Embryonic facial prominence (tissue), 1 donor: ENCODE data around the gene SLC25A21.
A peak's percentile ranks its signal among the peaks of the same experiment; 100 is the strongest.
"Not testable (repeated sequence)": the region's sequence is repeated elsewhere in the genome, so short reads cannot be mapped to it uniquely, and the experiment has no call there.

Experiments used
- DNase-seq: peaks from one replicate; pipeline ENCODE4 v3.0.0-alpha.2; 2016; ENCODE audit errors: extremely low spot score

SLC25A21 gene

GRCh38 chr14:37172024-37172869 lies at the start of gene SLC25A21:
Gene SLC25A21 (minus strand): TSS chr14:37172606.
- DNase-seq, result peak; percentile 42

GRCh38 chr14:37221073-37221472 lies 48.7 kb upstream of the SLC25A21 start:
- DNase-seq, result no peak

DNA sequence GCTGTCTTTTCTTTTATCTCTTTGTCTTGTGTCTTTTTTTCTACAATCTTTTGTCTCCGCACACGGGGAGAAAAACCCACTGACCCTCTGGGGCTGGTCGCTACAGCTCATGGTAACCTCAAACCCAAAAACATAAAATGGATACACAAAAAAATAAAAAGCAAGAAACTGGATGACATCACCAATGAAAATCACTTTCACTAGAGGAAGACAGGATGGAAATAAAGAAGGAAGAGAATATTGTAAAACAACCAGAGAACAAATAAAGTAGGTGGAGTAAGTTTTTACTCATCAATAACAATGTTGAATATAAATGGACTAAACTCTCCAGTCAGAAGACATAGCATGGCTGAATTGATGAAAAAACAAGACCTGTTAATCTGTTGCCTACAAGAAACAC lies 42.9 kb upstream of the SLC25A21 start:
- no peak for DNase-seq

- DNase-seq, result no peak
Observed at GRCh38 chr14:37213016-37213415, 40.6 kb upstream of the SLC25A21 start.

- no peak for DNase-seq
Observed at GRCh38 chr14:37210448-37210847, 38.0 kb upstream of the SLC25A21 start.

- DNase-seq, result not testable (repeated sequence)
Observed at GRCh38 chr14:37209617-37210016, 37.2 kb upstream of the SLC25A21 start.

GRCh38 chr14:37205623-37206605 lies 33.5 kb upstream of the SLC25A21 start:
- DNase-seq, result not testable (repeated sequence)

DNA sequence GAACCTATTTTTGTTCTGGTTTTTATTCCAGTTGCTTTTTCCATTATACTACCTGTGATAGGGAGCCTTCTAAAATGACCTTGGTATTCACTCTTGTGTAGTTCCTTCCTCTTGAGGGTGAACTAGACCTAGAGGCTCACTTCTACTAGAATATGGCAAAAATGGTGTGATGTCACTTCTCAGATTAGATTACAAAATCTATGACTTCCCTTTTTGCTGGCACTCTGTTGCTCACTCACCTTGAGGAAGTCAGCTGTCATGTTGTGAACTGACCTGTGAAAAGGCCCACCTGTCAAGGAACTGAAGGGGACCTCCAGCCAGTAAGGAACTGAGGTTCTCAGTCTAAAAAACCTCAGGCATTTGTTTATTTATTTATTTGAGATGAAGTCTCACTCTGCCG lies 31.0 kb upstream of the SLC25A21 start:
- DNase-seq, result no peak

DNA sequence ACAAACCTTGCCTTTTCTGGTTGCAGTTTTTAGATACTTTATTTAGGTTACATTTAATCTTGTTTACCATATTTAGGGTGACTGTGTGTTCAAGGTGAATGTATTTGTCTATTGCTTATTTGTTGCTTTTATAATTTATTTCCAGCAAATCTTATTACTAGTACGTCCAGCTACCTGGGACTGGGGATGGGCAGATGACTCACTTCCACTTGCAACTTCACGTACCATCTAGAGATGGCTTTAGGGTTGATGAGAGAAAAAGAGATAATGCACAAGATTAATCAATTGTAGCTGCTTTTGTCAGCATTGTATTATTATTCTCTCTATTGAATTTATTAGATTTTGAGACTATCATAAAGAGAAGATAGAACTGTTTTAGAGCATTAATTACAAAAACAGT lies 30.4 kb upstream of the SLC25A21 start:
- no peak for DNase-seq

- no peak for DNase-seq
Observed at GRCh38 chr14:37202265-37202664, 29.9 kb upstream of the SLC25A21 start.

GRCh38 chr14:37201724-37202123 lies 29.3 kb upstream of the SLC25A21 start:
- no peak for DNase-seq

- DNase-seq, result no peak
Observed at GRCh38 chr14:37198907-37199306, 26.5 kb upstream of the SLC25A21 start.

DNA sequence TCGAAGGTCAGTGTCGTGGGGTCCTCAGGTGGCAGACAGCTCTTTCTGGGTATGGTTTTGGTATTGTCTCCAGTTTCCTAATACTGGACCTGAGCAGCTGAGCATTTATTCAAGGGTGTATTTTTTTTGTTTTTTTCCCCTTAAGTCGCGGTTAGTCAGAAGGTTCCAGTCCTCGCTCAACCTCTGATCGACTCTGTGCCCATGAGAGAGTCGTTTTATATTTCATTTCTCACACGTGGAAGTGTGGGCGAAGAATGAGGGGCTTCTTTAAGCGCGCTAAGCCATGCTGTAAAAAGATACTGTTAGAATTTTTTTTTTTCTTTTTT lies 25.8 kb upstream of the SLC25A21 start:
- DNase-seq, result no peak

DNA sequence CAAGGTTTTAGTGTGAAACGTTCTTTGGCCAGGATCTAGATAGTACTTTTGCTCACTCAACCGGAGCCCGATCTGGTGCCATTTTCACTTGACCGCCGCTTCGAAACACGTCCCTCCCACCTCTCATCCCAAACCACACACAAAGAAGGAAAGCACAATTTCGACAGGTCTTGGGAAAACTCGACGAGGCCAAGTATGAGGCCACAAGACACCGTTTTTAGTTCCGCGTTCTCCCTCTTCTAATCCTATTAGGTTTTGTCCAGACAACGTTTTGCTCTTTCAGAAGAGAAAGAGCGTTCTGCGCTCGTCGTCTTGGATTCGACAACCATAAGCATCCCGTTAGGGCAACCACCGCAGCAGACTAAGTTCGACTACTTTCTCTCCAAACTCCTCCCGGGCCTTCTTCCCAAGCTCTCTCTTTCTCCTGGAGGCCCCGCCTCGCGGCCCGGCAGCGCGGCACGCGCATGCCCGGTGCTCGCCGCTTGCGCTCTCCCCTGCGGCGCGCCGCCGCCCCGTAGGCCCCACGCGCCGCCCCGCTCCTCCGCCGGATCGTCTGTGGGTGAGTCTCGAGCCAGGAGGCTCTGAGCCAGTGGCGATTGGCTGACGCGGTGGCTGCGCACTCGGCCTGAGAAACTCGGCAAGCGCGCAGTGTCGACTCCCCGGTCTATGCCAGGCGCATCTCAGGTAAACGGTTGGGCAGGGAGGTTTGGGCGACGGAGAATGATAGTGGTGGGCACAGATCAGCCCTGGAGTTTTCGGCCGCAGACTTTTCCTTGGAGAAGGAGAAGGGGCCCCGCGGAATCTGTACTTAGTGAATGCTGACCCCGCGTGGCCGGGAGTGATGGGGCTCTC lies 25.2 kb upstream of the SLC25A21 start, which contains the start of gene MIPOL1:
Gene MIPOL1, plus strand, starts transcription at position 517 of the 852 bp plus-strand sequence. CDS start 49,952 bp downstream, outside the sequence.
- DNase-seq, result peak; percentile 84

DNA sequence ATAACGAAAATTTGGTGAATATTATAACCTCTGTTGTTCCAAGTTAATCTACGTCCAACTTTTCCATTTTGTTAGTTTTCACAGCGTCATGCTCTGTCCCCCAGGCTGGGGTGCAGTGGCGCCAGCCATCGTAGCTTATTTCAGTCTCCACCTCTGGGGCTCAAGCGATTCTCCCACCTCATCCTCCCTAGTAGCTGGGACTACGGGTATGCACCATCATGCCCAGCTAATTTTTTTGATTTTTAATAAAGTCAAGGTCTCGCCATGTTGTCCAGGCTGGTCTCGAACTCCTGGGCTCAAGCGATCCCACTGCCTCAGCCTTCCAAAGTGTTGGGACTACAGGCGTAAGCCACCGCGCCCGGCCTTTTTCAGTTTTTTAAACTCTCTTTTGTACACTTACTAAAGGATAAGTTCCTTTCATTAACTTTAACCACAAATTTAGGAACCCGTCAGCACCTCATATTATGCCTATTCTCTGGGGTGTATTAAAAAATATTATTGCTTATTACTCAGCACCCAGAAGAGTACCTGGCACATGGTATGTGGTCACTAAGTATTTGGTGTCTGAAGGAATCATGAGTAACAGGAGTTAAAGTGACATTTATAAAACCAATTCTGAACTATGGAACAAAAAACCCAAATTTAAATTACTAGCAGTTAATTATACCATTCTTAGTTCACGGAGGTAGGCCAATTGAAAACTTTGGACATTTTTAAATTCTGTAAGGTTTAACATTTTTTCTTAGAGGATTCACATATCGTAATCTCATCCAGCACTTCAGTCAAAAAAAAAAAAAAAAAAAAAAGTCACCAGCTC lies 24.4 kb upstream of the SLC25A21 start:
- no peak for DNase-seq

DNA sequence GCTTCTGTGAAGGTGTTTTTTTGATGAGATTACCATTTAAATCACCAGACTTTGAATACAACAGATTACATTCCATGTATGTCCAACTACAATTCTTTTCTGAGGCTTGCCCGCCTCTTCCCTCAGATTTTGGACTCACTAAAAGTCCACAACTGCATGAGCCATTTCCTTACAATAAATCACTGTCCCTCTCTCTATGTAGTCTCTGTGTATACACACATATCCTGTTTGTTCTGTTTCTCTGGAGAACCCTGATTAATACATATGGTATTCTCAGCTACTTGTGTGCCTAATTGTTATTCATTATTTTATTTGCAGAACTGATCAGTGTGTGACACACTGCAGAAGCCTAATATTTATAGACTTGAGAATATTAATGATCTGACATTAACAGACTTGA lies 22.9 kb upstream of the SLC25A21 start:
- no peak for DNase-seq

- DNase-seq, result no peak
Observed at GRCh38 chr14:37194698-37195097, 22.3 kb upstream of the SLC25A21 start.

DNA sequence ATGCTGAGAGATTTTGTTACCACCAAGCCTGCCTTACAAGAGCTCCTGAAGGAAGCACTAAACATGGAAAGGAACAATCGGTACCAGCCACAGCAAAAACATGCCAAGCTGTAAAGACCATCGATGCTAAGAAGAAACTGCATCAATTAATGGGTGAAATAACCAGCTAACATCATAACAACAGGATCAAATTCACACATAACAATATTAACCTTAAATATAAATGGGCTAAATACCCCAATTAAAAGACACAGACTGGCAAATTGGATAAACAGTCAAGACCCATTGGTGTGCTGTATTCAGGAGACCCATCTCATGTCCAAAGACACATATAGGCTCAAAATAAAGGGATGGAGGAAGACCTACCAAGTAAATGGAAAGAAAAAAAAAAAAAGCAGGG lies 17.3 kb upstream of the SLC25A21 start:
- DNase-seq, result not testable (repeated sequence)

DNA sequence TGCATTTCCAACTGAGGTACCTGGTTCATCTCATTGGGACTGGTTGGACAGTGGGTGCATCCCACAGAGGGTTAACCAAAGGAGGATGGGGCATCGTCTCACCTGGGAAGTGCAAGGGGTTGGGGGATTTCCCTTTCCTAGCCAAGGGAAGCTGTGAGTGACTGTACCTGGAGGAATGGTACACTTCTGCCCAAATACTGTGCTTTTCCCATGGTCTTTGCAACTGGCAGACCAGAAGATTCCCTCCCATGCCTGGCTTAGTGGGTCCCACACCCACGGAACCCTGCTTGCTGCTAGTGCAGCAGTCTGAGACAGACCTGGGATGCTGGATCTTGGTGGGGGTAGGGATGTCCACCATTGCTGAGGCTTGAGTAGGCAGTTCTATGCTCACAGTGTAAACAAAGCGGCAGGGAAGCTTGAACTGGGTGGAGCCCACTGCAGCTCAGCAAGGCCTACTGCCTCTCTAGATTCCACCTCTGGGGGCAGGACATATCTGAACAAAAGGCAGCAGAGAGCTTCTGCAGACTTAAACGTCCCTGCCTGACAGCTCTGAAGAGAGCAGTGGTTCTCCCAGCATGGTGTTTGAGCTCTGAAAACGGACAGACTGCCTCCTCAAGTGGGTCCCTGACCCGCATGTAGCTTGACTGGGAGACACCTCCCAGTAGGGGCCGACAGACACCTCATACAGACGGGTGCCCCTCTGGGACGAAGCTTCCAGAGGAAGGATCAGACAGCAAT lies 15.6 kb upstream of the SLC25A21 start:
- not testable (repeated sequence) for DNase-seq

DNA sequence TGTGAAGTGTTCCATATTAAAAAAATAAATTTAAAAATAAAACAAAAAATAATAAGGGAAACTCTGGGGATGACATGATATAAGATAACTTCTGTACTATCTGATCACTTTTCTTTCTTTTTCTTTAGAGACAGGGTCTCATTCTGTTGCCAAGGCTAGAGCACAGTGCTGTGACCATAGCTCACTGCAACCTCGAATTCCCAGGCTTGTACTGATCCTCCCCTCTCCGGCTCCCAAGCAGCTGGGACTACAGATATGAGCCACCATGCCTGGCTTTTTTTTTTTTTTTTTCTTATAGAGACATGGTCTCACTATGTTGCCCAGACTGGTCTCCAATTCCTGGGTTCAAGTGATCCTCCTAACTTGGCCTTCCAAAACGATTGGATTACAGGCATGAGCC lies 14.9 kb upstream of the SLC25A21 start:
- no peak for DNase-seq
